Loucy (cell line): ENCODE data around the gene CLDN9.

Experiments
- EZH2phosphoT487 ChIP-seq: fragments of 200-600 bp; IDR thresholded peaks from 2 replicates; pipeline ENCODE4 v1.6.1; 2018; ENCODE audit warnings: antibody characterized with exemption, mild to moderate bottlenecking, moderate library complexity, borderline replicate concordance
- TF ChIP-seq, protein P1 (sequence below): fragments of 200-600 bp; sonication (generic); conservative IDR thresholded peaks from 2 replicates; pipeline ENCODE4 v1.5.1; 2014; ENCODE audit warnings: mild to moderate bottlenecking, antibody characterized with exemption, low read length

DNA sequence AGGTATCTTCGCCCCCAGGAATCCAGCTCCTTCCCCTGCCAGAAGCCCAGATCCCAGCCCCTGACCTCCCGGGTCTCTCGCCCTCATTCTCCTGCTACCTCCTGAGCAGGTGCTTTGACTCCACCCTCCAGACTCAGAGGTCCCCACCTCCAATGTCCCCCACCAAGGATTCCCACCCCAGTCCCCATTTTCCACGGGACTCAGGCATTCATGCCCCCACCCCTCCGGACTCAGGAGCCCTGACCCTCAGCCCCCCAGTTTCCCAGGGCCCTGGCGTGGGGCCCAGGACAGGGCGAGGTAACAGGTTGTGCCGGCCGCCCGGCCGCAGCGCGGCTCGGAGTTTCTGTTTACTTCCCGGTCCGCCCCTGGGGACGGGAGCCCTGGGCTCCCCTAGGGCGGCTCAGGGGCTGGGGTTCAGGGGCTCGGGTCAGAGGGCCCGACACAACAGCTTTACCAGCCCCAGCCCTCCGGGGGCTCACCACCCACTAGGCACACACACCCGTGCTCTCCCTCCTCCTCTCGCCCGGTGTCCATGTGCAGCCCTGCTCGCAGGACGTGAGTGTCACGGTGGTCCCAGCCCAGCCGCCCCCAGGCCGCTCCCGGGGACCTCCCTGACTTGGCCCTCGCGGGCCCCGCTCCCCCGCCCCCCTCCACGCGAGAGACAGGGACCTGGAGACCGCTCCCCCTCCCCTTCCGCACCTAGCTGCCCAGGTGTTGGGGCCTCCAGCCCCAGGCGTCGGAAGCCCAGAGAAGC lies 23.4 kb downstream of the CLDN9 start:
- TF ChIP-seq, protein P1, sequence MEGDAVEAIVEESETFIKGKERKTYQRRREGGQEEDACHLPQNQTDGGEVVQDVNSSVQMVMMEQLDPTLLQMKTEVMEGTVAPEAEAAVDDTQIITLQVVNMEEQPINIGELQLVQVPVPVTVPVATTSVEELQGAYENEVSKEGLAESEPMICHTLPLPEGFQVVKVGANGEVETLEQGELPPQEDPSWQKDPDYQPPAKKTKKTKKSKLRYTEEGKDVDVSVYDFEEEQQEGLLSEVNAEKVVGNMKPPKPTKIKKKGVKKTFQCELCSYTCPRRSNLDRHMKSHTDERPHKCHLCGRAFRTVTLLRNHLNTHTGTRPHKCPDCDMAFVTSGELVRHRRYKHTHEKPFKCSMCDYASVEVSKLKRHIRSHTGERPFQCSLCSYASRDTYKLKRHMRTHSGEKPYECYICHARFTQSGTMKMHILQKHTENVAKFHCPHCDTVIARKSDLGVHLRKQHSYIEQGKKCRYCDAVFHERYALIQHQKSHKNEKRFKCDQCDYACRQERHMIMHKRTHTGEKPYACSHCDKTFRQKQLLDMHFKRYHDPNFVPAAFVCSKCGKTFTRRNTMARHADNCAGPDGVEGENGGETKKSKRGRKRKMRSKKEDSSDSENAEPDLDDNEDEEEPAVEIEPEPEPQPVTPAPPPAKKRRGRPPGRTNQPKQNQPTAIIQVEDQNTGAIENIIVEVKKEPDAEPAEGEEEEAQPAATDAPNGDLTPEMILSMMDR: no peak
- no peak for TF ChIP-seq EZH2phosphoT487
